Skin epidermis (tissue), 12 donors: ENCODE measurements around the gene WDR45.

Source experiments
- H3K27ac ChIP-seq, 21 experiments: fragments of 200-600 bp; sonication (generic) in 11 of 21; one replicate each; pipeline ENCODE4 v1.5.0; 2020; ENCODE audit warnings: mild to moderate bottlenecking in 3 of 21, inconsistent platforms in 2 of 21, moderate library complexity in 2 of 21
- H3K4me3 ChIP-seq, 7 experiments: fragments of 200-600 bp; sonication (generic) in 2 of 7; one replicate each; pipeline ENCODE4 v1.5.0; 2020; ENCODE audit warnings: inconsistent platforms in 2 of 7, mild to moderate bottlenecking in 2 of 7, moderate library complexity in 1 of 7

Gene WDR45

GRCh38 chrX:49054073-49054762 is 25.5 kb downstream of the WDR45 start:
- Histone ChIP-seq H3K27ac (peak overlapping the region in 17 of 21 experiments; percentile 35 to 93 (median 88)), H3K4me3 (peak overlapping the region; percentile 51 to 73 (median 61))

DNA sequence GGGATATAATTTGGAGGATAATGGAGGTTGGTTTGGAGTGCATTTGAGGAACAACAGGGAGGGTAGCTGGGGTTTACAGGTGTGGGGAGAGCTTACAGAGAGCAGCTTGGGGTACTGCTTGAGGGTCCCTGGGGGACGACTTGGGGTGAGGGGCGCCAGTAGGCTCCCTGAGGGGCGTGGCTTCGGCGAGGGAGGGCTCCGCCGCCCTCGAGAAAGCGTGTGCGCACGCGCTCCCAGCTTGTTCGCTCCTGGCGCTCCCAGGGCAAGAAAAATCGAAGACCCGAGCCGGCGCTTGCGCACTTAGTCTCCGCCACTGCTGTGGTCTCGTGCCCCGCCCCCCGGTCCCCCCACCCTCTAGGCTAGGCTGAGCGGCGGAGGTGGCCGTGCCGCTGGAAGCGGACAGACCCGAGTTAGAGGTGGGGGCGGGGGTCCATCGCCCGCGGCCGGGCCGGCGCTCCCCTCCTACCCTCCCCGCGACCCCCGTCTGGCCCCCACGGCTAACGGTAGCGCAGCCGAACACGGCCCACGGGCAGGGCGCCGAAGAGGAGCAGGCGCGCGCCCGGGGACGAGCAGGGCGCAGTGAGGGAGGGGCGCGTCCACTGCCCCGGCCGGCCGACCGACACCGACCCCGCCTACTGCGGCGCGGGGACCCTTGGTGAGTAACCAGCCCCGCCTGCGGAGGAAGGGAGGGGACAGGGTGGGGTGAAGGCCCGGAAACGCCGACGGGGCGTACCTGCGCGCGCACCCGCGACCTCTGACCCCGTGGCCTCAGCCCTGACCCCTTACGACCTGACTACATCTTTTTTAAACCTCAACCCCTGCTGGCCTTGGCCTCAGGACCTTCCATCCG is 26.2 kb downstream of the WDR45 start:
- peak overlapping the region; percentile 35 to 93 (median 88) for H3K27ac ChIP-seq
- H3K4me3 ChIP-seq, result peak overlapping the region; percentile 51 to 73 (median 61)

DNA sequence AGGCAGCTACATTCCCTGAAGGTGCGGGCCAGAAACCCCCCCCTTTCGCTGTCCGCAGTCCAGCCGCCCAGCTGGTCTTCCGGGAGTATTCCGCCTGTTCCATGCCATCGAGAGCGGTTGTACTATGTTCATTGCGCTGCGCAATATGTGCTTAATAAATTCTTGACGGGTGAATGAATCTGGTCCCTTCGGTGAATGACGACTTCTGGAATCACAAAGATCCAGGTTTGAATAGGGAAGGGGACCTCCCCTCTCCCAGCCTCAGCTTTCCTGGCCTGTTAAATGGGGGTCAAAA is 35.8 kb downstream of the WDR45 start:
- Histone ChIP-seq H3K27ac (peak overlapping the region in 15 of 21 experiments; percentile 19 to 99 (median 57)), H3K4me3 (peak overlapping the region in 2 of 7 experiments; percentile 10 to 17)

DNA sequence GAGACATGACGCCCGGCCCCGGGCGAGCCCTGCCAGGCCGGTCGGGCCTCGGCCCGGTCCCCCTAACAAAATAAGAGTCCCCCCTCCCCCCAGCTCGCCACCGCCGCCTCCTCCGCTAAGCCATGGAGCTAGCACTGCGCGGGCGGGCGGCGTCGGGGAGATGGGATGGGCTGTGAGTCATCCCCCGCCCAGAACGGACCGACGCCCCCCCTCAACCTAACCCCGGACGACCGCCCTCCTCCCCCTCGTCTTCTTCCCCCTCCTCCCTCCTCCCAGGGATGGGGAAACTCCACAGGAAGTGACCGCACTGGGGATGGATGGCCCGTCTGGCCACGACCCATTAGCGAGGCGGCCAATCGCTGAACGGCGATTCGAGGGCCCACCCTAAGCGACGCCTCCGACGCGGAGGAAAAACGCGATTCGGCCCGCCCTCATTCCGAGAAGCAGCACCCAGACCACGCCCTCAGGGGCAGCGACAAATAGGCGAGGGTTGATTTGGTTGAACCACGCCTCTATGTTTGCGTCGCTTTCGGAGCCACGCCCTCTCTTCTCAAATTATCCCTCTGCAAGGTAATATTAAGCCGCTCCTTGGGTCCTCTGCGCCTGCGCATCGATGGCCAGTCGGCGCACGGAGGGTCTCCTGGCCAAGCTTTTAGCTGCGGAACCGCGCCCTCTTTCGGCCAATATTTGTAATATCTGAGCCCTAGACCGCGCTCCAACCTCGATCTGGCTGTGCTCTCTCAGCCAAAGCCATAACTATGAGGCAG is 36.3 kb downstream of the WDR45 start, which contains the start of gene TFE3:
TFE3 (minus strand) TSS at position 138 of the 767 bp plus-strand sequence; CDS start at position 7, 131 bp downstream.
- Histone ChIP-seq H3K27ac (peak within 1 kb of the TSS; percentile 92 to 100 (median 97)), H3K4me3 (peak within 1 kb of the TSS; percentile 58 to 81 (median 71))

GRCh38 chrX:49042581-49043219 is 37.0 kb downstream of the WDR45 start:
- Histone ChIP-seq H3K4me3 (peak overlapping the region; percentile 58 to 81 (median 71)), H3K27ac (peak overlapping the region; percentile 92 to 100 (median 97))

- peak overlapping the region; percentile 58 to 81 (median 71) for H3K4me3 ChIP-seq
- peak overlapping the region; percentile 22 to 100 (median 97) for H3K27ac ChIP-seq
Measured at GRCh38 chrX:49041744-49042580, 37.7 kb downstream of the WDR45 start.

GRCh38 chrX:49040376-49040955 is 39.2 kb downstream of the WDR45 start:
- H3K27ac ChIP-seq, result peak overlapping the region in 19 of 21 experiments; percentile 17 to 99 (median 60)
- peak overlapping the region in 2 of 7 experiments; percentile 5 to 71 for H3K4me3 ChIP-seq

GRCh38 chrX:49039598-49040375 is 39.9 kb downstream of the WDR45 start:
- peak overlapping the region in 19 of 21 experiments; percentile 36 to 99 (median 66) for H3K27ac ChIP-seq

DNA sequence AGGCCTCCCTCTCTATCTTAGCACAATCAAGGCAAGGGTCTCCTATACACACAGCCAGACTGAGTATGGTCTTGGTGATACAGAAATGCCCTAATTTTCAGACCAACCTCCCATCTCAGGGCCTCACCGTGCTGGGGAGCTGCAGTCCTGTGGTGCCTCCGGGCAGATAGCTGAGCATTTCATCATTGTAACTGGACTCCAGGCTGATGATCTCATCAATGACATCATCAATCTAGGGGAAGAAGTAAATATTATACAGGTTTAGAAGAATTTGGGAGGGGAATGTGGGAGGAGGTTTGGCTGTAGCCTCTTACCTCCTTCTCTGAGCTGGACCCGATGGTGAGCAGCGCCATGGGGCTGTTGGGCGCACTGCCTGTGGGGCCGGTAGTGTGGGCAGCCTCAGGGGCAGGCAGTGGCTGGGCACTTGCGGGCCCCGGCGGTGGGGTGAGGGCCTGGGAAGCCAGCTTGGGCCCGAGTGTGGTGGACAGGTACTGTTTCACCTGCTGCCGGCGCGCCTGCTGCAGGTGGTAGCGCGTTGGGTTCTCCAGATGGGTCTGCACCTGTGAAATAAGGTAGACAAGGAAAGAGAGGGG is 41.7 kb downstream of the WDR45 start:
- Histone ChIP-seq H3K4me3 (no peak overlapping the region), H3K27ac (no peak overlapping the region)

More at GRCh38 chrX:49039598-49040375, 39.9 kb downstream of the WDR45 start:
- peak overlapping the region in 2 of 7 experiments; percentile 5 to 71 for H3K4me3 ChIP-seq

DNA sequence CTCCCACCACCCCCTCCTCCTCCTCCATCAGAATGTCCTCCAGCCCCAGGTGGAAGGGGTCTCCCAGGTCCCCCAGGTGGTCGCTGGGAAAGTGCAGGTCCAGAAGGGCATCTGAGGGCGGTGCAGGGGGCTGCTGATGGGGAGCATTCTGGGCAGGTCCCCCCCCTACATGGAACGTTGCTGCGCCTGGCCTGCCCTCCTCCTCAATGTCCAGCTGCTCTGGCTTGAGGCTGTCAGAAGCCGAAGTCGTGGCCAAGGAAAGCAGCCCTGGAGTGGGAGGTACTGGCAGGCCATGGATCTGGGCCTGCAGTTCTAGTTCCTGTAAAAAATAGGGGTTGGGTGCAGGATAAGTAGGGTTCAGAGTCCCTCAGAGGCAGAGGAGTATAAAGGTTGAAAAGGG is 49.4 kb downstream of the WDR45 start:
- no peak overlapping the region for H3K27ac ChIP-seq

DNA sequence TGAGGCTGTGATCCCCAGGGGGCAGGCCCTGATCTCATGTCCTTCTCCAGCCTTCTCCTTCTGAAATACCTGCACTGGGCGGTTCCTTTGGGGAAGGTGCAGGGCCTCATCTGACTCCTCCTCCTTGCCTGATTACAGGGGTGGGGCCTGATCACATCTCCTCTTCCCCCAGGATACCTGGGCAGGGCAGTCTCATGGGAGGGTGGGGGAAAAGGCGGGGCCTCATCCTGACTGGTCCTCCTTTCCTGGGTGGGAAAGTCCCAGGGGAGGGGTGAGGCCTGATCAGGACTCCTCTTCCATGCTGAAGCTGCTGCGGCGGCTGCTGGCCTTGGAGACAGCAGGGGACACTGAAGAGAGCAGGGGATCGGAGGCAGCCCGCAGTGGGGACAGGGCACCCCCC is 49.8 kb downstream of the WDR45 start:
- no peak overlapping the region for H3K4me3 ChIP-seq
- H3K27ac ChIP-seq, result no peak overlapping the region

More for the DNA sequence above, 49.4 kb downstream of the WDR45 start:
- no peak overlapping the region for H3K4me3 ChIP-seq
